Tibial nerve (tissue), 4 donors: Measurements from ENCODE around the gene ITGB6.

Experiments used
- CTCF ChIP-seq, 5 experiments: fragments of 200-600 bp in 3 of 5; fragments of 450-650 bp in 2 of 5; sonication (generic) in 3 of 5; IDR thresholded peaks; one replicate each; pipeline ENCODE4 v1.5.1; 2016 to 2019; ENCODE audit warnings: antibody characterized with exemption in 5 of 5, mild to moderate bottlenecking in 3 of 5, moderate library complexity in 2 of 5
- EP300 ChIP-seq, 2 donors: sonication (generic); formaldehyde crosslinking; IDR thresholded peaks; one replicate each; pipeline ENCODE4 v1.6.1; 2017; ENCODE audit warnings: antibody characterized with exemption in 2 of 2, mild to moderate bottlenecking in 1 of 2
- POLR2A ChIP-seq, 2 donors: fragments of 450-650 bp; IDR thresholded peaks; one replicate each; pipeline ENCODE4 v1.6.1; 2017; ENCODE audit warnings: antibody characterized with exemption in 2 of 2, mild to moderate bottlenecking in 2 of 2, moderate library complexity in 2 of 2

- no peak for TF ChIP-seq CTCF (IDR thresholded peaks at IDR 0.05)
- no peak for TF ChIP-seq POLR2A (IDR thresholded peaks at IDR 0.05)
- no peak for TF ChIP-seq EP300 (IDR thresholded peaks at IDR 0.05)
These were observed 1.9 kb upstream of the ITGB6 start for GRCh38 chr2:160201849-160202539.
